Lower leg skin (tissue), 3 donors: ENCODE results near the gene FBN1.

Experiments
- POLR2A ChIP-seq, 2 donors: fragments of 450-650 bp; IDR thresholded peaks; one replicate each; pipeline ENCODE4 v1.6.1; 2016 to 2017; ENCODE audit warnings: antibody characterized with exemption in 2 of 2, mild to moderate bottlenecking in 1 of 2, moderate library complexity in 1 of 2
- TF ChIP-seq, protein P1 (sequence below), 3 donors: fragments of 450-650 bp; IDR thresholded peaks; one replicate each; pipeline ENCODE4 v1.5.1; 2016; ENCODE audit warnings: antibody characterized with exemption in 3 of 3, mild to moderate bottlenecking in 3 of 3, moderate library complexity in 2 of 3

GRCh38 chr15:48414015-48414414 lies 231.5 kb downstream of the FBN1 start:
- TF ChIP-seq, protein P1, sequence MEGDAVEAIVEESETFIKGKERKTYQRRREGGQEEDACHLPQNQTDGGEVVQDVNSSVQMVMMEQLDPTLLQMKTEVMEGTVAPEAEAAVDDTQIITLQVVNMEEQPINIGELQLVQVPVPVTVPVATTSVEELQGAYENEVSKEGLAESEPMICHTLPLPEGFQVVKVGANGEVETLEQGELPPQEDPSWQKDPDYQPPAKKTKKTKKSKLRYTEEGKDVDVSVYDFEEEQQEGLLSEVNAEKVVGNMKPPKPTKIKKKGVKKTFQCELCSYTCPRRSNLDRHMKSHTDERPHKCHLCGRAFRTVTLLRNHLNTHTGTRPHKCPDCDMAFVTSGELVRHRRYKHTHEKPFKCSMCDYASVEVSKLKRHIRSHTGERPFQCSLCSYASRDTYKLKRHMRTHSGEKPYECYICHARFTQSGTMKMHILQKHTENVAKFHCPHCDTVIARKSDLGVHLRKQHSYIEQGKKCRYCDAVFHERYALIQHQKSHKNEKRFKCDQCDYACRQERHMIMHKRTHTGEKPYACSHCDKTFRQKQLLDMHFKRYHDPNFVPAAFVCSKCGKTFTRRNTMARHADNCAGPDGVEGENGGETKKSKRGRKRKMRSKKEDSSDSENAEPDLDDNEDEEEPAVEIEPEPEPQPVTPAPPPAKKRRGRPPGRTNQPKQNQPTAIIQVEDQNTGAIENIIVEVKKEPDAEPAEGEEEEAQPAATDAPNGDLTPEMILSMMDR (IDR thresholded peaks at IDR 0.05): no peak
- no peak for TF ChIP-seq POLR2A (IDR thresholded peaks at IDR 0.05)
